HepG2 (cell line): ENCODE measurements around the gene TUT7. TPM values are rescaled to one million over a fixed set of nuclear protein-coding genes. Genes with fewer than 3 reads are reported as not detected.

Source experiments
- ATAC-seq: fragments of 200-7000 bp; cut with Tn5 transposase; 3 replicates; pipeline ENCODE4 v1.9.1; 2020; ENCODE audit warnings: mild to moderate bottlenecking, moderate library complexity
- BruUV-seq: library from RNA; stranded (reverse); fragments of 400-500 nt; replicated peaks from 2 replicates; lab custom pipeline; 2021; lab: Mats Ljungman, UMichigan
- CTCF ChIA-PET: fragments of 300-600 bp; formaldehyde crosslinking; extraction: SDS; loops from one replicate; lab custom pipeline; 2021; ENCODE audit warnings: low total read pairs, inconsistent platforms, low intra/inter-chr PET ratio; lab: Yijun Ruan, JAX
- POLR2A ChIA-PET: fragments of 350-600 bp; sonication (Branson Sonifier 250); formaldehyde crosslinking; loops from one replicate; lab custom pipeline; 2020; ENCODE audit warnings: antibody characterized with exemption, inconsistent platforms; lab: Yijun Ruan, JAX
- DNase-seq: peaks from one replicate; pipeline ENCODE4 v3.0.0-alpha.2; 2015; ENCODE audit warnings: low spot score
- FAIRE-seq: peaks from 3 replicates; lab custom pipeline; 2011; peaks lifted over from hg19 to GRCh38; lab: Jason Lieb, UNC
- H2AFZ ChIP-seq: one replicate; pipeline ENCODE4 v1.6.1; 2011; ENCODE audit warnings: low read length, inconsistent platforms
- H3K27ac ChIP-seq: fragments of 300-600 bp; 3 replicates; pipeline ENCODE4 v1.8.0; 2011; ENCODE audit warnings: mixed run types, mild to moderate bottlenecking, mixed read lengths, low read length, inconsistent platforms; ENCODE audit not compliant: insufficient read depth; ENCODE audit errors: extremely low read length
- H3K27me3 ChIP-seq, 2 experiments: fragments of 200-600 bp in 1 of 2; 2 replicates in 1 of 2; 3 replicates in 1 of 2; pipeline versions ENCODE4 v1.6.0 to v1.8.0; 2011; ENCODE audit warnings: low read length in 2 of 2, mild to moderate bottlenecking in 2 of 2, moderate library complexity in 2 of 2, inconsistent platforms in 1 of 2; ENCODE audit not compliant: insufficient read depth in 2 of 2, control insufficient read depth in 1 of 2
- H3K36me3 ChIP-seq, 2 experiments: fragments of 200-600 bp in 1 of 2; replicated peaks in 1 of 2; 2 replicates in 1 of 2; 3 replicates in 1 of 2; pipeline versions ENCODE4 v1.5.1 to v1.8.0; 2011; ENCODE audit warnings: low read length in 2 of 2, inconsistent platforms in 1 of 2; ENCODE audit not compliant: insufficient read depth in 2 of 2, control insufficient read depth in 1 of 2
- H3K4me1 ChIP-seq: 2 replicates; pipeline ENCODE4 v1.5.1; 2012; ENCODE audit warnings: low read length, inconsistent platforms; ENCODE audit not compliant: insufficient read depth
- H3K4me2 ChIP-seq: 2 replicates; pipeline ENCODE4 v1.6.0; 2011; ENCODE audit warnings: low read depth, low read length, inconsistent platforms
- H3K4me3 ChIP-seq, 3 experiments: fragments of 200-600 bp in 1 of 3; sonication (generic), shearing (Covaris generic) in 1 of 3; replicated peaks in 1 of 3; 2 replicates each; pipeline ENCODE4 v1.5.1; 2011 to 2016; ENCODE audit warnings: low read length in 3 of 3, inconsistent platforms in 2 of 3, low read depth in 2 of 3, mild to moderate bottlenecking in 2 of 3, control low read depth in 1 of 3, mixed read lengths in 1 of 3; ENCODE audit not compliant: insufficient read depth in 1 of 3
- H3K79me2 ChIP-seq: one replicate; pipeline ENCODE4 v1.6.1; 2011; ENCODE audit warnings: low read length, inconsistent platforms; ENCODE audit not compliant: insufficient read depth
- H3K9ac ChIP-seq: 2 replicates; pipeline ENCODE4 v1.6.0; 2011; ENCODE audit warnings: mild to moderate bottlenecking, low read depth, low read length, inconsistent platforms; ENCODE audit not compliant: insufficient read depth
- H3K9me3 ChIP-seq: 2 replicates; pipeline ENCODE4 v1.5.1; 2012; ENCODE audit warnings: mild to moderate bottlenecking, low read length
- H4K20me1 ChIP-seq: 2 replicates; pipeline ENCODE4 v1.6.0; 2011; ENCODE audit warnings: inconsistent platforms, mild to moderate bottlenecking, low read length, moderate library complexity; ENCODE audit not compliant: insufficient read depth
- CEBPB ChIP-seq: IDR thresholded peaks from 2 replicates; pipeline ENCODE4 v1.6.1; 2011; ENCODE audit warnings: low read depth, low read length, improper control_type of control experiment, borderline replicate concordance
- EZH2 ChIP-seq: conservative IDR thresholded peaks from 2 replicates; pipeline ENCODE4 v1.6.1; 2012; ENCODE audit warnings: mild to moderate bottlenecking, low read depth, low read length, moderate library complexity
- KIAA2018 ChIP-seq: sonication (generic); formaldehyde crosslinking; IDR thresholded peaks from 2 replicates; pipeline ENCODE4 v1.5.0; 2020; ENCODE audit warnings: mild to moderate bottlenecking, missing genetic modification reagents, borderline replicate concordance
- RCOR2 ChIP-seq: IDR thresholded peaks from 2 replicates; pipeline ENCODE4 v1.6.1; 2016; ENCODE audit warnings: missing biosample characterization, missing genetic modification reagents
- SMAD9 ChIP-seq: sonication (generic); formaldehyde crosslinking; IDR thresholded peaks from 2 replicates; pipeline ENCODE4 v1.5.1; 2020; ENCODE audit warnings: mild to moderate bottlenecking, missing genetic modification reagents
- ZNF800 ChIP-seq: sonication (generic); formaldehyde crosslinking; IDR thresholded peaks from 2 replicates; pipeline ENCODE4 v1.4.0; 2020; ENCODE audit warnings: missing genetic modification reagents
- WGBS: methylation state at CpG from one replicate; pipeline ENCODE4 v1.1.6; 2017; ENCODE audit warnings: low lambda C conversion rate; 5-methylcytosine and 5-hydroxymethylcytosine counted together
- in situ Hi-C: cut with HindIII; loops from 2 replicates; pipeline ENCODE4 v1.10.0; 2017; ENCODE audit warnings: low pct_unique_long_range_greater_than_20kb; ENCODE audit not compliant: extremely low pct_ligation_motif_present
- intact Hi-C: fragments of 100-400 bp; cut with micrococcal nuclease; formaldehyde crosslinking; loops from one replicate; pipeline ENCODE4 v1.10.0; 2022; ENCODE audit not compliant: unreplicated experiment
- polyA plus RNA-seq, 8 experiments: library from polyadenylated mRNA; depleted of rRNA in 3 of 8; stranded (reverse) in 7 of 8; unstranded in 1 of 8; fragments of >200 nt; fragmentation: Illumina TruSeq in 4 of 8; extraction: Trizol in 4 of 8; gene quantifications; 2 replicates each; pipeline versions ENCODE4 v1.2.1 to v1.2.3, GENCODE V29; 2011 to 2016; ENCODE audit warnings: low read depth in 4 of 8, missing spikeins in 1 of 8, mixed read lengths in 1 of 8; ENCODE audit not compliant: insufficient read depth in 1 of 8
- total RNA-seq, 5 experiments: library from RNA; depleted of rRNA; stranded (reverse); fragments of >200 nt; fragmentation: Illumina TruSeq; extraction: Trizol; gene quantifications; 2 replicates each; pipeline ENCODE4 v1.2.3, GENCODE V29; 2016; ENCODE audit warnings: low read depth in 1 of 5

Gene TUT7
- total and polyA plus RNA-seq, 2 of the 13 experiments (the other 11 are each of a cell fraction or from before 2014, with no cell fraction given) = 12.0 to 19.4 TPM

- H3K27ac ChIP-seq = no peak overlapping the region
- no peaks in the 10 kb centered on the region for H3K27me3 ChIP-seq
- in situ Hi-C loops = no loop called here
- intact Hi-C loops = no loop called here
- no peak overlapping the region for H2AFZ ChIP-seq
- ATAC-seq (no peak), DNase-seq (no peak), FAIRE-seq (no peak)
- no peak overlapping the region for H3K4me2 ChIP-seq
- BruUV-seq = no TSS peak
- H3K79me2 ChIP-seq = no peaks in the 10 kb centered on the region
- H3K9me3 ChIP-seq = no peaks in the 10 kb centered on the region
- ChIA-PET CTCF (no interaction called here), POLR2A (no interaction called here)
- WGBS = 98% methylated on average over 4 of the region's 4 CpGs
- peaks cover 15 to 61% of the 10 kb centered on the region in 2 experiments for H3K36me3 ChIP-seq
- H3K9ac ChIP-seq = no peak overlapping the region
- no peak overlapping the region for H3K4me3 ChIP-seq
- no peaks in the 10 kb centered on the region for H3K4me1 ChIP-seq
- H4K20me1 ChIP-seq = no peaks in the 10 kb centered on the region
- TF ChIP-seq SMAD9 (CRISPR knock-in tag) (no peak), EZH2 (no peak), KIAA2018 (CRISPR knock-in tag) (no peak), ZNF800 (CRISPR knock-in tag) (no peak), CEBPB (0 out of 2 replicates have a peak, but pooled peaks have one; percentile 12), RCOR2 (no peak)
Observed at GRCh38 chr9:86318187-86318586, 36.0 kb downstream of the TUT7 start.
